Aorta (tissue), 5 donors: ENCODE data around the gene IGSF8. TPM values are rescaled to one million over a fixed set of nuclear protein-coding genes. Genes with fewer than 3 reads are reported as not detected.

Experiments used
- ATAC-seq: fragments of 200-7000 bp; cut with Tn5 transposase; one replicate; pipeline ENCODE4 v1.9.1; 2022; ENCODE audit warnings: moderate library complexity; ENCODE audit not compliant: low FRiP score
- DNase-seq, 2 donors: peaks; one replicate each; pipeline ENCODE4 v3.0.0-alpha.2; 2020
- H3K27ac ChIP-seq, 2 donors: one replicate each; pipeline ENCODE4 v1.5.1; 2013; ENCODE audit warnings: low read length in 2 of 2, mild to moderate bottlenecking in 2 of 2, moderate library complexity in 2 of 2, control low read depth in 1 of 2, inconsistent platforms in 1 of 2, low read depth in 1 of 2
- H3K27me3 ChIP-seq, 2 donors: one replicate each; pipeline ENCODE4 v1.6.1; 2013; ENCODE audit warnings: control low read depth in 1 of 2, low read length in 1 of 2, mild to moderate bottlenecking in 1 of 2, moderate library complexity in 1 of 2; ENCODE audit not compliant: insufficient read depth in 2 of 2, control insufficient read depth in 1 of 2
- H3K36me3 ChIP-seq, 2 donors: one replicate each; pipeline ENCODE4 v1.6.1; 2013; ENCODE audit warnings: control low read depth in 1 of 2, low read length in 1 of 2, mild to moderate bottlenecking in 1 of 2; ENCODE audit not compliant: insufficient read depth in 2 of 2, control insufficient read depth in 1 of 2
- H3K4me1 ChIP-seq, 2 donors: one replicate each; pipeline ENCODE4 v1.6.1; 2013; ENCODE audit warnings: low read length in 2 of 2, control low read depth in 1 of 2, mild to moderate bottlenecking in 1 of 2, moderate library complexity in 1 of 2; ENCODE audit not compliant: insufficient read depth in 2 of 2, control insufficient read depth in 1 of 2
- H3K4me3 ChIP-seq, 2 donors: one replicate each; pipeline ENCODE4 v1.5.1; 2013; ENCODE audit warnings: low read length in 2 of 2, control low read depth in 1 of 2, mild to moderate bottlenecking in 1 of 2
- H3K9me3 ChIP-seq: one replicate; pipeline ENCODE4 v1.6.1; 2013; ENCODE audit warnings: mild to moderate bottlenecking, low read length; ENCODE audit not compliant: control insufficient read depth
- WGBS, 2 donors: extraction: QIAGEN DNeasy Blood & Tissue Kit; methylation state at CpG; one replicate each; pipeline ENCODE4 v1.1.7; 2013; 5-methylcytosine and 5-hydroxymethylcytosine counted together
- intact Hi-C, 2 donors: fragments of 100-400 bp; cut with DNase I; formaldehyde crosslinking; loops; one replicate each; pipeline versions ENCODE4 v1.14.2 to v1.15.0; 2022
- polyA plus RNA-seq, 2 donors: library from polyadenylated mRNA; stranded (reverse); fragments of 200-250 nt; gene quantifications; one replicate each; pipeline ENCODE4 v1.2.3, GENCODE V29; 2013
- total RNA-seq, 2 donors: library from RNA; stranded (reverse); fragmentation: NEBNext Ultra II Directional; extraction: Animal tissue kit (Norgen Biotek cat#: 25700); gene quantifications; one replicate each; pipeline ENCODE4 v1.2.1, GENCODE V29; 2021
- donor health status: healthy with polysubstance abuse.
- donor health status: Bipolar disorder and iron deficiency.
- donor health status: DM: no; HTN: no; CAD: no.
- donor health status: DM: no; HTN: no; CAD: no.
- donor health status: DM: yes; HTN: yes; CAD: no.

Gene IGSF8
- total and polyA plus RNA-seq, 4 donors, result 10.5 to 48.0 (median 31.5) TPM

- intact Hi-C loops, result loop anchor here in 1 of 2 donors (5.0 kb wide), 3 partner anchors 88 to 188 kb away; partner anchors contain the start of gene CASQ1
- WGBS, 2 donors, result 6 to 14% methylated on average over 3 of the region's 3 CpGs
- Histone ChIP-seq H3K27ac (peak overlapping the region in 1 of 2 donors; percentile 23), H3K9me3 (no peaks in the 10 kb centered on the region), H3K4me1 (no peaks in the 10 kb centered on the region), H3K4me3 (no peak overlapping the region), H3K27me3 (no peaks in the 10 kb centered on the region), H3K36me3 (no peaks in the 10 kb centered on the region)
- DNase-seq (no peak), ATAC-seq (no peak)
These were observed 6.1 kb upstream of the IGSF8 start for GRCh38 chr1:160104486-160104885.

- Histone ChIP-seq H3K27me3 (no peaks in the 10 kb centered on the region), H3K27ac (peak overlapping the region in 1 of 2 donors; percentile 52), H3K9me3 (no peaks in the 10 kb centered on the region), H3K4me1 (no peaks in the 10 kb centered on the region), H3K36me3 (no peaks in the 10 kb centered on the region), H3K4me3 (no peak overlapping the region)
- DNase-seq (no peak), ATAC-seq (no peak)
- intact Hi-C loops, result loop anchor here in 1 of 2 donors (5.0 kb wide), 3 partner anchors 88 to 188 kb away; partner anchors contain the start of gene CASQ1
- 7 to 15% methylated on average over 6 of the region's 6 CpGs for WGBS, 2 donors
These were observed 5.4 kb upstream of the IGSF8 start for GRCh38 chr1:160103658-160104408.

- WGBS, 2 donors, result 29 to 36% methylated on average over 9 of the region's 9 CpGs
- intact Hi-C loops, result loop anchor here (2.0 to 5.0 kb wide), 6 partner anchors 90 to 190 kb away; partner anchors contain the start of gene CASQ1 (in 1 of the 2)
- H3K36me3 ChIP-seq, result no peaks in the 10 kb centered on the region
- H3K27ac ChIP-seq, result peak overlapping the region in 1 of 2 donors; percentile 8
- DNase-seq (no peak), ATAC-seq (no peak)
- no peak overlapping the region for H3K4me3 ChIP-seq
- H3K4me1 ChIP-seq, result no peaks in the 10 kb centered on the region
- H3K9me3 ChIP-seq, result no peaks in the 10 kb centered on the region
- no peaks in the 10 kb centered on the region for H3K27me3 ChIP-seq
These were observed 3.5 kb upstream of the IGSF8 start for GRCh38 chr1:160101717-160102522.

GRCh38 chr1:160101037-160101716, 2.8 kb upstream of the IGSF8 start:
- intact Hi-C loops, result loop anchor here (2.0 to 5.0 kb wide), 6 partner anchors 91 to 191 kb away; partner anchors contain the start of gene CASQ1 (in 1 of the 2)
- no peaks in the 10 kb centered on the region for H3K4me1 ChIP-seq

GRCh38 chr1:160099716-160100375, 1.4 kb upstream of the IGSF8 start:
- Histone ChIP-seq H3K27ac (peak overlapping the region; percentile 68 to 77), H3K27me3 (no peaks in the 10 kb centered on the region), H3K9me3 (no peaks in the 10 kb centered on the region), H3K4me1 (no peaks in the 10 kb centered on the region), H3K36me3 (no peaks in the 10 kb centered on the region), H3K4me3 (no peak overlapping the region)
- ATAC-seq, result no peak
- DNase-seq, result no peak
- WGBS, 2 donors, result 89 to 90% methylated on average over 2 of the region's 2 CpGs
- intact Hi-C loops, result loop anchor here (1.0 to 5.0 kb wide), 10 partner anchors 92 to 192 kb away; partner anchors contain the start of genes CASQ1 (in 1 of the 2), DCAF8 (in 1 of the 2) and PEX19 (in 1 of the 2)

More at GRCh38 chr1:160101037-160101716, 2.8 kb upstream of the IGSF8 start:
- peak; percentile 88 to 92 for DNase-seq
- no peaks in the 10 kb centered on the region for H3K9me3 ChIP-seq
- H3K27ac ChIP-seq, result peak overlapping the region in 1 of 2 donors; percentile 25
- H3K36me3 ChIP-seq, result no peaks in the 10 kb centered on the region
- peak; percentile 78 for ATAC-seq
- WGBS, 2 donors, result 17 to 19% methylated on average over 13 of the region's 13 CpGs
- H3K27me3 ChIP-seq, result no peaks in the 10 kb centered on the region
- H3K4me3 ChIP-seq, result no peak overlapping the region

GRCh38 chr1:160098852-160099561, 588 bp upstream of the IGSF8 start:
- Histone ChIP-seq H3K4me1 (no peaks in the 10 kb centered on the region), H3K27me3 (no peaks in the 10 kb centered on the region), H3K36me3 (no peaks in the 10 kb centered on the region), H3K9me3 (no peaks in the 10 kb centered on the region), H3K27ac (peak overlapping the region; percentile 68 to 96), H3K4me3 (peak overlapping the region in 1 of 2 donors; percentile 31)
- DNase-seq (peak; percentile 99 to 100), ATAC-seq (peak; percentile 93)
- WGBS, 2 donors, result 2 to 5% methylated on average over 20 to 40 of the region's 40 CpGs
- intact Hi-C loops, result loop anchor here in 1 of 2 donors (2.0 to 5.0 kb wide), 3 partner anchors 163 to 186 kb away; partner anchors contain the start of genes DCAF8 and PEX19

- no peaks in the 10 kb centered on the region for H3K9me3 ChIP-seq
- ATAC-seq, result no peak
- H3K36me3 ChIP-seq, result no peaks in the 10 kb centered on the region
- H3K4me1 ChIP-seq, result no peaks in the 10 kb centered on the region
- DNase-seq, result peak in 1 of 2 donors; percentile 52
- peak overlapping the region in 1 of 2 donors; percentile 11 for H3K27ac ChIP-seq
- 21 to 24% methylated on average over 5 of the region's 5 CpGs for WGBS, 2 donors
- H3K27me3 ChIP-seq, result no peaks in the 10 kb centered on the region
- intact Hi-C loops, result loop anchor here in 1 of 2 donors (5.0 kb wide), 2 partner anchors 165 to 175 kb away; partner anchors contain the start of gene DCAF8
- peak overlapping the region; percentile 16 to 70 for H3K4me3 ChIP-seq
These were observed 1.1 kb downstream of the IGSF8 start for GRCh38 chr1:160097151-160097910.
